ENCODE data around the gene PRR29.

Gene PRR29

GRCh38 chr17:63969278-63969677 is 28.9 kb upstream of the PRR29 start:
- no peak overlapping the region for H3K4me2 ChIP-seq (ENCODE audit: low read length)
- H2BK120ac ChIP-seq (ENCODE audit: low read depth, low read length): no peak overlapping the region
- no peaks in the 10 kb centered on the region for H3K4me1 ChIP-seq (ENCODE audit: control insufficient read depth, low read depth, low read length)
- H3K56ac ChIP-seq (ENCODE audit: low read length): no peak overlapping the region
- H2BK5ac ChIP-seq (ENCODE audit: low read length): no peak overlapping the region
- no peaks in the 10 kb centered on the region for H3K27me3 ChIP-seq (ENCODE audit: insufficient read depth, low read length, poor library complexity)
- no peak overlapping the region for H2BK15ac ChIP-seq (replicated peaks; ENCODE audit: low read depth)
- no peaks in the 10 kb centered on the region for H3K79me1 ChIP-seq (ENCODE audit: low read length)
- H3K27ac ChIP-seq (ENCODE audit: low read depth, low read length): no peak overlapping the region
- no CpG with 5 or more reads among the region's 10 CpGs for WGBS (ENCODE audit: extremely low coverage, insufficient coverage, low lambda C conversion rate)
- no peak overlapping the region for H3K18ac ChIP-seq (ENCODE audit: low read length)
- no peak overlapping the region for H4K5ac ChIP-seq (ENCODE audit: low read length)
- H4K8ac ChIP-seq (ENCODE audit: low read depth, low read length): no peak overlapping the region
- H3K4me3 ChIP-seq (ENCODE audit: low read length): no peak overlapping the region
- no peaks in the 10 kb centered on the region for H3K79me2 ChIP-seq (ENCODE audit: control insufficient read depth, insufficient read depth, low read length)
- H3K36me3 ChIP-seq (ENCODE audit: control insufficient read depth, insufficient read depth, low read length): no peaks in the 10 kb centered on the region
- H3K9ac ChIP-seq (ENCODE audit: low read length): no peak overlapping the region
- DNase-seq: no peak
- no peak overlapping the region for H3K4ac ChIP-seq (ENCODE audit: low read depth, low read length)
- no peak overlapping the region for H3K23ac ChIP-seq (ENCODE audit: low read length)
- no peak overlapping the region for H2AK5ac ChIP-seq (ENCODE audit: low read length)

- Histone ChIP-seq H2BK120ac (ENCODE audit: low read depth, low read length) (no peak within 1 kb of the TSS), H2AK5ac (ENCODE audit: low read length) (no peak within 1 kb of the TSS), H2BK5ac (ENCODE audit: low read length) (no peak within 1 kb of the TSS), H3K4me1 (ENCODE audit: control insufficient read depth, low read depth, low read length) (no peaks in the 10 kb centered on the region), H3K18ac (ENCODE audit: low read length) (no peak within 1 kb of the TSS), H3K9ac (ENCODE audit: low read length) (no peak within 1 kb of the TSS), H3K56ac (ENCODE audit: low read length) (no peak within 1 kb of the TSS), H3K4me2 (ENCODE audit: low read length) (no peak within 1 kb of the TSS), H4K5ac (ENCODE audit: low read length) (no peak within 1 kb of the TSS), H3K27ac (ENCODE audit: low read depth, low read length) (no peak within 1 kb of the TSS), H3K36me3 (ENCODE audit: control insufficient read depth, insufficient read depth, low read length) (no peaks in the 10 kb centered on the region), H3K23ac (ENCODE audit: low read length) (no peak within 1 kb of the TSS), H3K79me2 (ENCODE audit: control insufficient read depth, insufficient read depth, low read length) (no peaks in the 10 kb centered on the region), H3K79me1 (ENCODE audit: low read length) (no peaks in the 10 kb centered on the region), H3K4ac (ENCODE audit: low read depth, low read length) (no peak within 1 kb of the TSS), H4K8ac (ENCODE audit: low read depth, low read length) (no peak within 1 kb of the TSS), H3K4me3 (ENCODE audit: low read length) (no peak within 1 kb of the TSS), H3K27me3 (ENCODE audit: insufficient read depth, low read length, poor library complexity) (no peaks in the 10 kb centered on the region), H2BK15ac (replicated peaks; ENCODE audit: low read depth) (no peak within 1 kb of the TSS)
- no CpG with 5 or more reads among the region's 14 CpGs for WGBS (ENCODE audit: extremely low coverage, insufficient coverage, low lambda C conversion rate)
- DNase-seq: no peak
These were observed 25.4 kb upstream of the PRR29 start, which contains the start of gene SCN4A for GRCh38 chr17:63972796-63973195. Gene SCN4A, minus strand, starts transcription at chr17:63972918. Its CDS starts 77 bp downstream, at chr17:63972841.

- Histone ChIP-seq H4K8ac (ENCODE audit: low read depth, low read length) (no peak overlapping the region), H3K79me2 (ENCODE audit: control insufficient read depth, insufficient read depth, low read length) (no peaks in the 10 kb centered on the region), H2BK15ac (replicated peaks; ENCODE audit: low read depth) (no peak overlapping the region), H2BK120ac (ENCODE audit: low read depth, low read length) (no peak overlapping the region), H2BK5ac (ENCODE audit: low read length) (no peak overlapping the region), H3K4ac (ENCODE audit: low read depth, low read length) (no peak overlapping the region), H3K56ac (ENCODE audit: low read length) (no peak overlapping the region), H3K27me3 (ENCODE audit: insufficient read depth, low read length, poor library complexity) (no peaks in the 10 kb centered on the region), H3K4me2 (ENCODE audit: low read length) (no peak overlapping the region), H3K79me1 (ENCODE audit: low read length) (no peaks in the 10 kb centered on the region), H3K27ac (ENCODE audit: low read depth, low read length) (no peak overlapping the region), H4K5ac (ENCODE audit: low read length) (no peak overlapping the region), H3K4me1 (ENCODE audit: control insufficient read depth, low read depth, low read length) (no peaks in the 10 kb centered on the region), H3K9ac (ENCODE audit: low read length) (no peak overlapping the region), H3K36me3 (ENCODE audit: control insufficient read depth, insufficient read depth, low read length) (no peaks in the 10 kb centered on the region), H3K4me3 (ENCODE audit: low read length) (no peak overlapping the region), H3K18ac (ENCODE audit: low read length) (no peak overlapping the region), H3K23ac (ENCODE audit: low read length) (no peak overlapping the region), H2AK5ac (ENCODE audit: low read length) (no peak overlapping the region)
- DNase-seq: no peak
- WGBS (ENCODE audit: extremely low coverage, insufficient coverage, low lambda C conversion rate): no CpG with 5 or more reads among the region's 6 CpGs
These were observed 24.9 kb upstream of the PRR29 start for GRCh38 chr17:63973247-63973646.

GRCh38 chr17:63973930-63974593 is 24.1 kb upstream of the PRR29 start:
- Histone ChIP-seq H3K27ac (ENCODE audit: low read depth, low read length) (no peak overlapping the region), H3K4me3 (ENCODE audit: low read length) (no peak overlapping the region)
- no peak for DNase-seq

GRCh38 chr17:63974594-63975192 is 23.5 kb upstream of the PRR29 start:
- H3K79me1 ChIP-seq (ENCODE audit: low read length): no peaks in the 10 kb centered on the region
- H3K4me2 ChIP-seq (ENCODE audit: low read length): no peak overlapping the region
- H3K27ac ChIP-seq (ENCODE audit: low read depth, low read length): no peak overlapping the region
- no peak overlapping the region for H2BK5ac ChIP-seq (ENCODE audit: low read length)
- H2BK15ac ChIP-seq (replicated peaks; ENCODE audit: low read depth): no peak overlapping the region
- H3K18ac ChIP-seq (ENCODE audit: low read length): no peak overlapping the region
- H3K36me3 ChIP-seq (ENCODE audit: control insufficient read depth, insufficient read depth, low read length): no peaks in the 10 kb centered on the region
- no peak overlapping the region for H3K9ac ChIP-seq (ENCODE audit: low read length)
- no peaks in the 10 kb centered on the region for H3K79me2 ChIP-seq (ENCODE audit: control insufficient read depth, insufficient read depth, low read length)
- DNase-seq: peak; percentile 49
- H2AK5ac ChIP-seq (ENCODE audit: low read length): no peak overlapping the region
- no peak overlapping the region for H3K23ac ChIP-seq (ENCODE audit: low read length)
- no peak overlapping the region for H2BK120ac ChIP-seq (ENCODE audit: low read depth, low read length)
- no peaks in the 10 kb centered on the region for H3K4me1 ChIP-seq (ENCODE audit: control insufficient read depth, low read depth, low read length)
- H3K56ac ChIP-seq (ENCODE audit: low read length): no peak overlapping the region
- no peak overlapping the region for H4K5ac ChIP-seq (ENCODE audit: low read length)
- no peaks in the 10 kb centered on the region for H3K27me3 ChIP-seq (ENCODE audit: insufficient read depth, low read length, poor library complexity)
- H4K8ac ChIP-seq (ENCODE audit: low read depth, low read length): no peak overlapping the region
- no CpG with 5 or more reads among the region's 10 CpGs for WGBS (ENCODE audit: extremely low coverage, insufficient coverage, low lambda C conversion rate)
- no peak overlapping the region for H3K4me3 ChIP-seq (ENCODE audit: low read length)
- H3K4ac ChIP-seq (ENCODE audit: low read depth, low read length): no peak overlapping the region

More at GRCh38 chr17:63973930-63974593, 24.1 kb upstream of the PRR29 start:
- no peaks in the 10 kb centered on the region for H3K36me3 ChIP-seq (ENCODE audit: control insufficient read depth, insufficient read depth, low read length)
- H4K8ac ChIP-seq (ENCODE audit: low read depth, low read length): no peak overlapping the region
- H3K23ac ChIP-seq (ENCODE audit: low read length): no peak overlapping the region
- H3K4ac ChIP-seq (ENCODE audit: low read depth, low read length): no peak overlapping the region
- no peak overlapping the region for H4K5ac ChIP-seq (ENCODE audit: low read length)
- H3K9ac ChIP-seq (ENCODE audit: low read length): no peak overlapping the region
- no peak overlapping the region for H3K18ac ChIP-seq (ENCODE audit: low read length)
- no peaks in the 10 kb centered on the region for H3K79me2 ChIP-seq (ENCODE audit: control insufficient read depth, insufficient read depth, low read length)
- H3K56ac ChIP-seq (ENCODE audit: low read length): no peak overlapping the region
- no peak overlapping the region for H2BK5ac ChIP-seq (ENCODE audit: low read length)
- WGBS (ENCODE audit: extremely low coverage, insufficient coverage, low lambda C conversion rate): no CpG with 5 or more reads among the region's 12 CpGs
- H2AK5ac ChIP-seq (ENCODE audit: low read length): no peak overlapping the region
- H3K27me3 ChIP-seq (ENCODE audit: insufficient read depth, low read length, poor library complexity): no peaks in the 10 kb centered on the region
- no peak overlapping the region for H3K4me2 ChIP-seq (ENCODE audit: low read length)
- no peaks in the 10 kb centered on the region for H3K4me1 ChIP-seq (ENCODE audit: control insufficient read depth, low read depth, low read length)
- no peak overlapping the region for H2BK120ac ChIP-seq (ENCODE audit: low read depth, low read length)
- no peak overlapping the region for H2BK15ac ChIP-seq (replicated peaks; ENCODE audit: low read depth)
- H3K79me1 ChIP-seq (ENCODE audit: low read length): no peaks in the 10 kb centered on the region

All from mesendoderm (in vitro differentiated cells).